Muscle layer of colon (tissue), 2 donors: Measurements from ENCODE around the gene MMD.
"Not testable (repeated sequence)": the region's sequence is repeated elsewhere in the genome, so short reads cannot be mapped to it uniquely, and the experiment has no call there.

Experiments used
- H3K27ac ChIP-seq: one replicate; pipeline ENCODE4 v1.7.0; 2013; ENCODE audit warnings: low read depth, mild to moderate bottlenecking, low read length, moderate library complexity
- H3K27me3 ChIP-seq, 2 donors: one replicate each; pipeline ENCODE4 v1.7.0; 2013; ENCODE audit warnings: low read length in 2 of 2, mild to moderate bottlenecking in 2 of 2; ENCODE audit not compliant: insufficient read depth in 2 of 2, control insufficient read depth in 1 of 2
- H3K36me3 ChIP-seq: one replicate; pipeline ENCODE4 v1.7.0; 2013; ENCODE audit warnings: mild to moderate bottlenecking, low read length; ENCODE audit not compliant: insufficient read depth
- H3K4me1 ChIP-seq: one replicate; pipeline ENCODE4 v1.7.0; 2013; ENCODE audit warnings: mild to moderate bottlenecking, low read length; ENCODE audit not compliant: insufficient read depth
- H3K4me3 ChIP-seq, 2 donors: one replicate each; pipeline ENCODE4 v1.7.0; 2013; ENCODE audit warnings: low read length in 2 of 2, low read depth in 1 of 2, mild to moderate bottlenecking in 1 of 2, moderate library complexity in 1 of 2
- H3K9ac ChIP-seq: one replicate; pipeline ENCODE4 v1.7.0; 2013; ENCODE audit warnings: low read length
- H3K9me3 ChIP-seq: one replicate; pipeline ENCODE4 v1.7.0; 2013; ENCODE audit warnings: mild to moderate bottlenecking, low read length
- donor health status: abdominal sarcoma.
- donor health status: Adenocarcinoma of cecum.

The MMD gene

DNA sequence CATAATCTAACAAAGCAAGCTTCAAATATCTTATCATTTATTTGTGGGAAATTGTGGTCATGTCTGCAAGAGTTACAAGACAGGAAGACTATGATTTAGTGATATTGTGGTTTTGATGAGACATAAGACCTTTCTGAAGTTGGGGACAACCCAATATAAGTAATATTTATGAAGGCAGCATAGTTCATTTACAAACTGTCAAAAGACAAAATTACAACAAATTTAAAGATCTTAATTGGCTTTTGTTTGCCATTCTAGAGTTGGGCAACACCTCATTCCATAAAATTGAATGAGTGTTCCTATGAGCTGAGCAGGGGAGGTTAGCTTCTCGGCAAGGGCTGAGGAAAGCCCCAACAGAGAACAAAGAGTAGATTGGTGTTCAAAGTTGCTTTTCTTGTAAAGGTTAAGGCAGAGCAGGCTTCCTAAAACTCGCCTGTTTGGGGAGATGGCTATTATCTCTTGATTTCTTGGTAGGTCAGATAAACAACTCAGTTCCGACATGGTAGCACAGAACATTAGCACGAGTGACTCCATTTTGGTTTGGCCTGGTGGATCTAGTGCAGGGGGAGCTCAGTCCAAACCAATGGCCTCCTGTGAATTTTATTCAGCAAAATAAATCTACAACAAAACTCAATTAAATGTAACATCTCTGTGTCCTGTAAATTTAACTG is 10.9 kb upstream of the MMD start:
- no peaks in the 10 kb centered on the region for H3K9me3 ChIP-seq
- no peaks in the 10 kb centered on the region for H3K27me3 ChIP-seq
- no peak overlapping the region for H3K4me3 ChIP-seq
- H3K4me1 ChIP-seq: peaks cover 15% of the 10 kb centered on the region
- H3K27ac ChIP-seq: no peak overlapping the region
- H3K9ac ChIP-seq: no peak overlapping the region
- H3K36me3 ChIP-seq: no peaks in the 10 kb centered on the region

DNA sequence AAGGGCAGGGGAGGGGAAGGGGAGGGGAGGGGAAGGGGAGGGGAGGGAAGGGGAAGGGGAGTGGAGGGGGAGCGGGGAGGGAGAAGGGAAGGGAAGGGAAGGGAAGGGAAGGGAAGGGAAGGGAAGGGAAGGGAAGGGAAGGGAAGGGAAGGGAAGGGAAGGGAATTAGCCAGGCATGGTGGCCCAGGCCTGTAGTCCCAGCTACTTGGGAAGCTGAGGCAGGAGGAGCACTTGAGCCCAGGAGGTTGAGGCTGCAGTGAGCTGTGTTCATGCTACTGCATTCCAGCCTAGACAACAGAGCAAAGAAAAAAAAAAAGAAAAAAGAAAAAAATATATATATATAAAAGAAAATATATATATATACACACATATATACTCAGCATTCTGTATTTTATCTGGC is 10.3 kb upstream of the MMD start:
- H3K9ac ChIP-seq, H3K4me3 ChIP-seq, H3K27ac ChIP-seq, H3K27me3 ChIP-seq, H3K9me3 ChIP-seq, H3K36me3 ChIP-seq: not testable (repeated sequence)
- H3K4me1 ChIP-seq: peaks cover 15% of the 10 kb centered on the region

DNA sequence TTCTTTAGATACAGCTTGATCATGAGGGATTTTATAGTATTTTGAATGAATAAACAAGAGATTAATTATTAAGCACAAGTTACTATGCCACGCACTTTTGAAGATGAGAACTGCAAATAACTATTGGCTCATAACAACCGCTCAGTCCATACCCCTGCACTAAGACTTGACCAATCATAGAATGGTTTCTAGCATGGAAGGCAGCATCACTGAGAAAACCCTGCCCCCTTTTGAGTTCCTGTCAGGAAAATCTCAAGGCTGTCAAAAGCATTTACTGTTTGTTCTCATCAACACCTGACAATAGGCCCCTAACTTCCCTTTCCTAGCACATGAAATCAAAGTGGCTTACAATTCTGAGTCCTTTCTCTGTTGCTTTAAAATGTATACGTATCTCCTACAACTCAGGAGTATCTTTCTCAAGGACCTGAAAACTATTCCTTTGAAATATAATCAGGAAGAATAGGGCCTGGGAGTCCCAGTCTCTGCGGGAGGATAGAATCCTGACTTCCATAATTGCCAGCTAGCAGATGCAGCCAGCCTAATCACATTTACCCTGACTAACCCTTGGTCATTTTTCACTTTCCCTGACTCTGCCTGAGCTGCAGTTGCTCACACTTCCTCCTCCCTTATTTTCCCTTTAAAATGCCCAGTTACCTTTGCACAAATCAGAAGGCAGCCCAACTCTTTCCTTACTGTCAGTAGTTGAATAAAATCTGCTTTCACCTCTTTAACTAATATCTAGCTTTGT is 9.1 kb upstream of the MMD start:
- Histone ChIP-seq H3K4me3 (no peak overlapping the region), H3K4me1 (peaks cover 15% of the 10 kb centered on the region), H3K36me3 (no peaks in the 10 kb centered on the region), H3K9ac (no peak overlapping the region), H3K27ac (no peak overlapping the region), H3K27me3 (no peaks in the 10 kb centered on the region), H3K9me3 (no peaks in the 10 kb centered on the region)

DNA sequence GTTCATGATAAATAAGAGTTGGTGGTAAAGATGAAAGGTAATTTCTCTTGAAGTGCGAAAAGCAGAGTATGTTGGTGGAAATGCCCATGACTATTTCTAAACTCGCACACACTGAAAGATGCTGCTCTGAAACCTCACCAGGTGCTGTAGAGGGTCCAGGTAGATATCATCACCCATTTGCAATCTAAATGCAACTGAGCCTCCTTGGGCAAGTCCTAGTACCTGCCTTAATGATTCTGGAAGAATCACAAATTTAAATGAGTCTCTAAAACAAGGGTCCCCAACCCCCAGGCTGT is 5.9 kb upstream of the MMD start:
- H3K27ac ChIP-seq: no peak overlapping the region
- H3K27me3 ChIP-seq: no peaks in the 10 kb centered on the region
- no peaks in the 10 kb centered on the region for H3K36me3 ChIP-seq
- no peak overlapping the region for H3K4me3 ChIP-seq
- no peak overlapping the region for H3K9ac ChIP-seq
- no peaks in the 10 kb centered on the region for H3K9me3 ChIP-seq
- no peaks in the 10 kb centered on the region for H3K4me1 ChIP-seq

DNA sequence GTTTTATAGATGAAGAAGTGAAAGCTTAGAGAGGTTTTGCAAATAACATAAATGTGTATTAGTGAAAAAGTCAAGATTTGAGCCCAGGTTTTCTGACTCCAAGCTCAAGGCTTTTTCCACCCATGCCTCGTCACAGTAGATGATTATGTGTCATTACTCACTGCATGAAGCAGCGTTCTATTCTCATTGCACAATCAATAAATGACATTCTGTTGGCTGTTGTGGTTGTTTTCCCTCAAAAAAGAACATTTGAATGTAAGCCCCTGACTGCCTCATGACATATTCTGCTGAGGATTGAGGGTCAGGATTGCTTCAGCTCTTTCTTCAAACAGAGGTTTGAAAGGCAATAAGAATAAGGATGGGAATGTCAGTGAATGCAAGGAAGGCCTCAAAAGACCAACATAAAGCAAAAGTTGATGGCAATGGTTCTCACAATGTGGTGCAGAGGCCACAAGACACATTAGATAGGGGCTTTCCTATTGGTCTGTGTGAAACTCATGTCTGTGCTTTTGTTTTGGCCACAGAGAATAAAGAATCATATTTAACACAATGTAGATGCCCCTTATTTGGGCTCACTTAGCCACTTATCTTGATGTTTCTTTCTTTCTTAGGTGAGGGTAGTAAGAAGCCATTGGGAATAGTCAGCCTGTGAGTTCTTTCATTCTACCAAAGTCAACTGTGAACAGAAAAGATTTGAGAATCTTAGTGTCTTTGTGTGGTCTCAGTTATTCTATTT is 5.4 kb upstream of the MMD start:
- H3K4me1 ChIP-seq: no peaks in the 10 kb centered on the region
- H3K9me3 ChIP-seq: no peaks in the 10 kb centered on the region
- no peak overlapping the region for H3K4me3 ChIP-seq
- H3K36me3 ChIP-seq: no peaks in the 10 kb centered on the region
- H3K9ac ChIP-seq: no peak overlapping the region
- no peak overlapping the region for H3K27ac ChIP-seq
- H3K27me3 ChIP-seq: no peaks in the 10 kb centered on the region

DNA sequence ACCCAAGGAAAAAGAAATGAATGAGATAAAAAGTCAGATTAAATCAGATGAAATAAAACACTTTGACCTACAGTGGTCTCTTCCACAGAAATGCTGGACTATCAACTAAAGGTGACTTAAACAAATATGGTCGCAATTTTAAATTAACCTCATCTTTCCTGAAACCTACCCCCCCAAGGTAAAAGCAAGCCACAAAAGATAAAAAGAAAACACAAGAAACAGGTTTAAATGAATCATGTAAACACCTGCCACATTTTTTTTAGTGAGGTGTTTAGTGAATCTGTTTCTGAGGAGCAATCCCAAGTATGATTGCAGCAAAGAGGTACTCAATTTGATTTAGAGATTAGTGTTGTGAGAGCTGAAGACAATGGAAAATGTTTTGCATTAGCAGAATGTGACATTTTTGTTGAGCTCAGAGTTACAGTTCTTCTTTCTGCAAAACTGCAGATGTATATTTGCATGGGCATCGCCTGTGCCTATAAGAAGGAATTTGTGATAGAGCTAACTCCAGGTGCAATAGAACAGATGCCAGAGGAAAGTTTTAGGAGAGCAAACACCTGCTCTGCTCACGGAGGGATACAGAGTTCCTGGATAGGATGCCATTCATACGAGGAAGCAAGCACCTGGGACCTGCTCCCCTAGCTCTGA is 3.4 kb upstream of the MMD start:
- no peak overlapping the region for H3K4me3 ChIP-seq
- no peaks in the 10 kb centered on the region for H3K36me3 ChIP-seq

DNA sequence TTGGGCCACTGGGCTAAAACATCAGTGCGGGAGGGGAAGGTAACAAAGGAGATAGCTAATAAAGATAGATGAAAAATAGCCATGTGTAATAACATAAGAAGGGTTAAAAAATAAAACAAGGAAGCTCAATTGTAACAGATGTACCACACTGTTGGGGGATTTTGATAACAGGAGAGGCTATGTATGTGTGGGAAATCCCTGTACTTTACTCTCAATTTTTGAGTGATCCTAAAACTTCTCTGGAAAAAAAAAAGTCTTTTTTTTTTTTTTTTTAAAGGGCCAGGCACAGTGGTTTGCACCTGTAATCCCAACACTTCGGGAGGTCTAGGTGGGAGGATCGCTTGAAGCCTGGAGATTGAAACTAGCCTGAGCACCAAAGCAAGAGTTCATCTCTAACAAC is 1.9 kb upstream of the MMD start:
- peaks cover 19% of the 10 kb centered on the region for H3K4me1 ChIP-seq
- no peaks in the 10 kb centered on the region for H3K36me3 ChIP-seq
- no peak overlapping the region for H3K4me3 ChIP-seq

More for the DNA sequence above, 3.4 kb upstream of the MMD start:
- H3K9me3 ChIP-seq: no peaks in the 10 kb centered on the region
- no peak overlapping the region for H3K27ac ChIP-seq
- H3K4me1 ChIP-seq: peaks cover 5% of the 10 kb centered on the region
- no peaks in the 10 kb centered on the region for H3K27me3 ChIP-seq
- no peak overlapping the region for H3K9ac ChIP-seq

DNA sequence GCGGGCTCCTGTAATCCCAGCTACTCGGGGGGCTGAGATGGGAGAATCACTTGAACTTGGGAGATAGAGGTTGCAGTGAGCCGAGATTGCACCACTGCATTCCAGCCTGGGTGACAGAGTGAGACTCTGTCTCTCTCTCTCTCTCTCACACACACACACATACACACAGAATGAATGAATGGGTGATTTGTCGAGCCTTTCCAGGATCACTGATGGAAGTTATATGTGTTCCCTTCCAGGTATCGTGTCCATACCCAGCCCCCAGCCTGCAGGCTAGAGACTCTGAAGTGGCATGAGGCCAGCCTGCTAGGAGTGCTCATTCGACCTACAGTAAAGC is 1.2 kb upstream of the MMD start:
- not testable (repeated sequence) for H3K9ac ChIP-seq, H3K9me3 ChIP-seq, H3K36me3 ChIP-seq, H3K4me3 ChIP-seq, H3K27me3 ChIP-seq, H3K27ac ChIP-seq
- peaks cover 19% of the 10 kb centered on the region for H3K4me1 ChIP-seq

More for the DNA sequence above, 1.9 kb upstream of the MMD start:
- Histone ChIP-seq H3K27me3 (no peaks in the 10 kb centered on the region), H3K9ac (no peak overlapping the region), H3K9me3 (no peaks in the 10 kb centered on the region), H3K27ac (no peak overlapping the region)

DNA sequence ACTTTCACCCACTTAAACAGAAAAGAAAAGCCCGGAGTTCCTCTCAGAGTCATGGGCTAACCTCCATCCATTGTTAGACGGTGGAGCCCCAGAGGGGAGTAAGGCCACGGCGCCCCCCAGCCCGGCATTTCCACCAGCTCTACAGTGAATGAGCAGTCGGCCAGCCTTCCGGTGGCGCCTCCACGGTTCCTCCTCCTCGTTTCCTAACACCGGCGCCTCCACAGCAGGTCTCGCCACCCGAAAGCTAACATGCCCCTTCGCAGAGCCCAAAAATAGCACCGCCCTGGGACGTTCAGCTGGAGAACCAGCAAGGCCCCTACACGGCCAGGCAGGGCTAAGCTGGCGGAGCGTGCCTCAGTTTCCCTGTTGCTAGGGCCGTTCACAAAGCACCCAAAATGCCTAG is 858 bp downstream of the MMD start:
- no peaks in the 10 kb centered on the region for H3K27me3 ChIP-seq
- no peaks in the 10 kb centered on the region for H3K9me3 ChIP-seq
- peak overlapping the region; percentile 93 for H3K27ac ChIP-seq
- H3K9ac ChIP-seq: peak overlapping the region; percentile 88
- H3K4me3 ChIP-seq: peak overlapping the region; percentile 94 to 98
- peaks cover 39% of the 10 kb centered on the region for H3K4me1 ChIP-seq
- no peaks in the 10 kb centered on the region for H3K36me3 ChIP-seq

DNA sequence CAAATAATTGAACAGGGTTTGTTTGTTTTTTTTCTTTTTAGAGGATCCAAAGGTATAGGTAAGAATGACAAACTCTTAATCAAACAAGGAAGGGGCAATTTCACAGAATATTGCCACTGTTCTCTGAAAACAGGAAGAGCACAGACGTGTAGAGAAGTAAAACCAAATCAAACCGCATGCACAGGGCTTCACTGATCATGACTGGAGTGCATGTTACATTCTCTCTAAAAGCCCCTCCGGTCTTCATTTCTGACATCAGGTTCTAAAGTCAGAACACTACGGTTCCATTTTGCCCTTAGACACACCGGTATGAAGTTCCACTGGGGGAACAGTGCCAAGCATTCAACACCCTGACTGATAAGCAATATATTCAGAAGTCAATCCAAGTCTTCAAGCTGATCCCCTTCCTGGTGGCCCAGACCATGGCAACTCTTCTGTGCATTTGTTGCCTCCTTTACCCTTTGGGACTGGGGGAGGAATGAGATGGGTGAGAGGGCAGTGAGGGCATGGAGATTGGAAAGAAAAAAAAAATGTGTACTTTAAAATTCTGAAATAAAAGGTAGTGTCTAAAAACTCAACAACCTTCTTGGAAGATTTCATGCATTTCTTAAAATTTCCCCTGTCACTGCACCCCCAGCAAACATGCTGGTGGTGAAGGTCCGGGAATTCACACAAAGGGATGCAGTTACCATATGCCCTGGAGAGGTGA is 1.4 kb downstream of the MMD start:
- H3K4me3 ChIP-seq: peak overlapping the region; percentile 94 to 98

More for the DNA sequence above, 1.4 kb downstream of the MMD start:
- Histone ChIP-seq H3K9ac (peak overlapping the region; percentile 88), H3K9me3 (no peaks in the 10 kb centered on the region), H3K27me3 (no peaks in the 10 kb centered on the region), H3K36me3 (no peaks in the 10 kb centered on the region), H3K4me1 (peaks cover 42% of the 10 kb centered on the region), H3K27ac (peak overlapping the region; percentile 93)
